ENCODE data around the gene UBE2H. TPM values are rescaled to one million over a fixed set of nuclear protein-coding genes. Genes with fewer than 3 reads are reported as not detected.

UBE2H gene
- total RNA-seq, 1 donor from 2014 or later = 101 TPM

DNA sequence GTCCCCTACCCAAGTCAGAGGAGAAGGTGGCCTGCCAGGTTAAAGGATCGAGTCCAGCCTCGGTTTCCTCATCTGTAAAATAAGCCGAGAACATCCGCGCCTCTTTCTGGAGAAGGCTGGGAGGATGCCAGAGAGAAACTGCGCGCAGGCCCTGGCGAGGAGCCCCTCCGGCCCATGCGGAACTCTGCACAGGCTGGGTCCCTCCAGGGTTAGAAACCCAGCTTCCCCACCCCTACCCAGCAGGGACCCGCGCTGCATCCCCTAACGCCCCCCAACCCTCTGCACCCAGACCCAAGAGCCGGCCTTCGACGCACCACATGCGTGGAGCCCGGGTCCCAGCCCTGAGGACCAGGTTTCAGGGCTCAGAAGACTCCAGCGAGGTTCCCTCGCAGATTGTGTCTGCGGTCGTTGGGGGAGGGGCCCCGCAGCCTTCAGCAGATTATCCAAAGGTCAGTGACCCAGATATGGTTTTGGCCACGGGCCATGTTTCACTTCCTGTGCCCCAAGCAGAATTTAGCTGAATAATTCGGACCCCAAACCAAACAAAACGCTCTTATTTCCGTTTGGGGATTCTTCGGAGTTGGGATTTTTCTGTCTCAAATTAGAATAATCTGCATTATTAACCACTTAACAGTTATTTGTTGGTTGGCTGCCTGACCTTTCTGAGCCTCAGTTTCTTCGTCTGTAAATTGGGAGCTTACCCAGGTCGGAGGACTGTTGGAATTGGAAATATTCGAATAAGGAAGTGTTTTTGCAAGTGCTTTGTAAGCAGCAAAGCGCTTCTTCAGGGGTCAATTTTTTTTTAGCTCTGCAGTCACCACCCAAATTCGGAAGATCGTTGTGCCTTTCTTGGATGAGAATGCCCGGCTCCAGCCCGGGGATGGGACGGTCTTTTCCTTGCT is 167.7 kb downstream of the UBE2H start:
- DNase-seq = no peak

DNA sequence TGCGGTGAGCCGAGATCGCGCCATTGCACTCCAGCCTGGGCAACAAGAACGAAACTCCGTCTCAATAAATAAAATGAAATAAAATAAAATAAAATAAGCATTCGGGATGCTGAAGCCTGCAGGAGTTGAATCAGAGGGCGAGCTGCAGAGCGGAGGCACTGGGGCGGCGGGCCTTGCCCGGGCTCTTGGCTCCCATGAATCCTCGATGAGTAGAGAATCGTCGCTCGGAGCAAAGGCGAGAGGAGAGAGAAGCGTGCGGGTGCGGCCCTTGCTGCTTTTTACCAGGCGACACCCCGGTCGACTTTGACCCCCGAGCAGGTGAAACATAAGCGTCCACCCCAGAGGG is 168.3 kb downstream of the UBE2H start:
- no peak for DNase-seq

DNA sequence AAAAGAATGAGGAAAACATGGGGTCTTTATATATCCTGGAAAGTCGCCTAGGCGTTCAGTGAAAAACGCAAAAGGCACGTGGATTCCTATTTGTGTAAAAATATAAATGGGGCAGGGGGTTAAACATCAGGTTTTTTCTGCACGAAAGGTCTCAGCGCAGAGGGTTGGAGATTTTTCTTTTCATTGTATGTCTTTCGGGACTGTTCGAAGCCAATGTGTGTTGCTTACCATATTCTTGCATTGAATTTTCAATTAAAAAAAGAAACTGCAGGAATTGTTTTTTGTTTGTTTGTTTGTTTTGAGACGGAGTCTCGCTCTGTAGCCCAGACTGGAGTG is 169.2 kb downstream of the UBE2H start:
- no peak for DNase-seq

DNA sequence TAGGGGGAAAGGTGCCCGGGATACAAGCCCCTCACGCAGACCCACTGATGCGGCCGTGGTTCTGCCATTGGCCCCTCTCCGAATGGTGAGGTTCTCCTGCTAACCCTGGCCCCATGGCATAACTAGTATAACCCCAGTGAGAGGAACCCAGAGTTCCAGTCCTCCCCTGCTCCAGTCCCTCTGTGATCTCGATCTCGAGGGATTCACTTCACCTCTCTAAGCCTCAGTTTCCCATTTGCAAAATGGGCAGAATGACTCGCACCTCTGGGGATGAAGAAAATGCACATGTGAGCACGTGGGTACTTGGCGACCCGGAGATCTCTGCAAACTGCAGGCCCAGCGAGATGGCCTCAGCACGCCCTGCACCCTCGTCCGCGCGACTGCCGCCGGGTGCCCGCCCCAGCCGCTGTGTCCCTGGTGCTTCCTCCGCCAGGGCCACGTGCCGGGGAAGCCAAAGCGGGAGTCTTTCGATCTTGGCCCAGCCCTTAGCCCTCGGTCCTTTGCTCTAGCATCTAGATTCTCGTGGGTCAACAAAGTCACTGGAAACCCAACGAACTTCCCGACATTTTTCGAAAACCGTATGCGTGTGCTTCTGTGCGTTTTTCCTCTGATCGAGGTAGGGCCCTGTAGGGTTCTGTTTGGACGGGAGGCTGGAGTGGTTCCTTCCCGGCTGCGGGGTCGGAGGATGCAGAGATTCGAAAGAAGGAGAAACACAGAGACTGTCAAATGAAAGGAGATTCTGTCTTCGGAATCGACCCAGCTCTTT is 169.8 kb downstream of the UBE2H start:
- DNase-seq = no peak

DNA sequence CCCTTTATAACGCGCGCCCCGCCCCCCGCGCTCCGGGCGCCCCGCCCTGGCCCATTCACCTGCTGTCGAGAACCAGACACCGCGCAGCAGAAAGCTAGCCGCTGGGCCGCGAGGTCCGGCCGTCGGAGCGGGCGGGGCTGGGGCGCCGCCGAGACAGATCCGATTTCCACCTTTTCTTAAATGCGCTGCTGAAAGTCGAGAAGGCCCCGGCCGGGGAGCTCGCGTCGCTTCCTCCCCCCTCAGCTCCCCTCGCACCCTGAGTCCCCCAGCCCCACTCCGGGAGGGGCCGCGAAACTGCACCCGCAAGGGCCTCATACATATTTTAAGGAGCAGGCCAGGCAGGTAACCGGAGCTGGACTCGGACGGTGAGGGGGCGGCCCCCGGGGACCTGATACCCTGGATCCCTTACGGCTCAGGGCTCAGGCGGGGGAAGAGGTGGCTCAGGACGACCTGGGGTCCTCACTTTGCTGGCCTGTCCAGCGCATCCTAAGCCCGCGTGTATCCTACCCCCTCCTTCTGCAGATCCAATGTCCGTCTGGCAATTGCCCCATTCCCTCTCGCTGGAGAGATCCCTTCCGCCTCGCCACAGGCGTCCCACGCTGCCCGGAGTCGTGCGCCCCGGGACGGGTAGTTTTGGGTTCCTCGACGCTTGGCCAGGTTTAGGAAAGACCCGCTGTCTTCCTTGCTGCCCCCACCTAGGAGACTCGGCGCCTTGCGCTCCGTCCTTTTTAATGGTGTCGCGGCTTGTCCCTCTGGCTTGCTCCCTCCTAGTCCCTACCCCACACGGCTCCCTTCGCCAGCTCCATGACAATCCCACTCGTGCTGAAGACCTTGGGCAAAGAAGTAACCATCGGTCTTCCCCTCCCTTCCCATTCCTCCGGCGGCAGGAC is 170.6 kb downstream of the UBE2H start:
- no peak for DNase-seq

GRCh38 chr7:129780974-129781927 is 171.5 kb downstream of the UBE2H start:
- DNase-seq = no peak

Small RNAs within 50 kb of the gene (small RNA-seq; reads per million reads assigned to genes)
- gene RF00019 (ENCODE audit: low replicate concordance) = not detected

Other genes starting within 250 kb of the UBE2H start
- 21.1 TPM for gene ZC3HC1, start 98.4 kb upstream of the UBE2H start, total RNA-seq
- 77.9 TPM for gene KLHDC10, start 117.6 kb upstream of the UBE2H start, total RNA-seq

Measured in tongue (tissue), 3 donors.